K562 (cell line): ENCODE data around the gene TMEM141. TPM values are rescaled to one million over a fixed set of nuclear protein-coding genes. Genes with fewer than 3 reads are reported as not detected.

Experiments
- BHLHE40 ChIP-seq: IDR thresholded peaks from 2 replicates; pipeline ENCODE4 v1.6.1; 2011; ENCODE audit warnings: low read length, improper control_type of control experiment
- C11orf30 ChIP-seq: fragments of 450-650 bp; IDR thresholded peaks from 2 replicates; pipeline ENCODE4 v1.6.1; 2016; ENCODE audit warnings: low read depth, mild to moderate bottlenecking
- FOXK2 ChIP-seq, 2 experiments: fragments of 450-650 bp; IDR thresholded peaks in 1 of 2; conservative IDR thresholded peaks in 1 of 2; 2 replicates each; pipeline ENCODE4 v1.6.1; 2016; ENCODE audit warnings: low read depth in 2 of 2, mild to moderate bottlenecking in 1 of 2
- HLTF ChIP-seq: fragments of 450-650 bp; IDR thresholded peaks from 2 replicates; pipeline ENCODE4 v1.6.1; 2016
- KLF16 ChIP-seq: IDR thresholded peaks from 2 replicates; pipeline ENCODE4 v1.6.1; 2016; ENCODE audit warnings: antibody characterized with exemption
- MTA2 ChIP-seq: fragments of 450-650 bp; IDR thresholded peaks from 2 replicates; pipeline ENCODE4 v1.6.1; 2016; ENCODE audit warnings: low read depth
- NONO ChIP-seq, 2 experiments: fragments of 200-400 bp in 1 of 2; fragments of 450-650 bp in 1 of 2; formaldehyde crosslinking in 1 of 2; IDR thresholded peaks; 2 replicates each; pipeline ENCODE4 v1.6.1; 2017; ENCODE audit warnings: low read depth in 2 of 2, mild to moderate bottlenecking in 2 of 2, moderate library complexity in 2 of 2, low read length in 1 of 2
- PML ChIP-seq: IDR thresholded peaks from 2 replicates; pipeline ENCODE4 v1.6.1; 2012; ENCODE audit warnings: low read length, inconsistent platforms
- POLR2G ChIP-seq: fragments of 200-400 bp; formaldehyde crosslinking; IDR thresholded peaks from 2 replicates; pipeline ENCODE4 v1.6.1; 2017; ENCODE audit warnings: low read depth, mild to moderate bottlenecking, antibody characterized with exemption, low read length, moderate library complexity
- THRAP3 ChIP-seq: fragments of 450-650 bp; IDR thresholded peaks from 2 replicates; pipeline ENCODE4 v1.6.1; 2016; ENCODE audit warnings: mild to moderate bottlenecking, inconsistent platforms, borderline replicate concordance
- U2AF2 ChIP-seq: fragments of 200-400 bp; formaldehyde crosslinking; optimal IDR thresholded peaks from 2 replicates; pipeline ENCODE3; 2017; ENCODE audit warnings: low read depth, mild to moderate bottlenecking, low read length
- polyA plus RNA-seq, 8 experiments: library from polyadenylated mRNA; depleted of rRNA in 4 of 8; stranded (reverse) in 5 of 8; unstranded in 3 of 8; fragments of >200 nt; fragmentation: Nextera tagmentation in 2 of 8; fragmentation: Illumina TruSeq in 1 of 8; extraction: Ambion mirVana in 2 of 8; extraction: Trizol in 1 of 8; gene quantifications; 2 replicates each; pipeline versions ENCODE4 v1.2.1 to v1.2.3, GENCODE V29; 2011 to 2014; ENCODE audit warnings: inconsistent platforms in 1 of 8, missing spikeins in 1 of 8
- total RNA-seq, 7 experiments: library from RNA; depleted of rRNA in 6 of 7; stranded (reverse); fragments of >200 nt in 6 of 7; fragmentation: Illumina TruSeq in 2 of 7; extraction: Trizol in 2 of 7; gene quantifications; 2 replicates each; pipeline versions ENCODE4 v1.2.1 to v1.2.3, GENCODE V29; 2011 to 2021; ENCODE audit warnings: low replicate concordance in 1 of 7
- TF ChIP-seq, protein P1 (sequence below): fragments of 250-450 bp; sonication (Bioruptor Pico); IDR thresholded peaks from 2 replicates; pipeline ENCODE4 v1.4.0; 2020; ENCODE audit warnings: mild to moderate bottlenecking, moderate library complexity, borderline replicate concordance
- TF ChIP-seq, protein P2 (sequence below), 3 experiments: fragments of 200-800 bp in 1 of 3; sonication (Bioruptor generic) in 1 of 3; sonication (generic) in 1 of 3; formaldehyde crosslinking in 1 of 3; IDR thresholded peaks; 2 replicates each; pipeline versions ENCODE4 v1.6.1 to v1.8.0; 2016 to 2022; ENCODE audit warnings: mild to moderate bottlenecking in 2 of 3, missing compliant biosample characterization in 2 of 3, missing genetic modification characterization in 2 of 3, missing genetic modification reagents in 1 of 3
- TF ChIP-seq, protein P3 (sequence below): fragments of 200-400 bp; formaldehyde crosslinking; IDR thresholded peaks from 2 replicates; pipeline ENCODE4 v1.6.1; 2017; ENCODE audit warnings: mild to moderate bottlenecking, low read depth, low read length, moderate library complexity

TMEM141 gene
- total and polyA plus RNA-seq, 9 of the 15 experiments (the other 6 are each of a cell fraction or from before 2014, with no cell fraction given): 21.5 to 123 (median 74.8) TPM

DNA sequence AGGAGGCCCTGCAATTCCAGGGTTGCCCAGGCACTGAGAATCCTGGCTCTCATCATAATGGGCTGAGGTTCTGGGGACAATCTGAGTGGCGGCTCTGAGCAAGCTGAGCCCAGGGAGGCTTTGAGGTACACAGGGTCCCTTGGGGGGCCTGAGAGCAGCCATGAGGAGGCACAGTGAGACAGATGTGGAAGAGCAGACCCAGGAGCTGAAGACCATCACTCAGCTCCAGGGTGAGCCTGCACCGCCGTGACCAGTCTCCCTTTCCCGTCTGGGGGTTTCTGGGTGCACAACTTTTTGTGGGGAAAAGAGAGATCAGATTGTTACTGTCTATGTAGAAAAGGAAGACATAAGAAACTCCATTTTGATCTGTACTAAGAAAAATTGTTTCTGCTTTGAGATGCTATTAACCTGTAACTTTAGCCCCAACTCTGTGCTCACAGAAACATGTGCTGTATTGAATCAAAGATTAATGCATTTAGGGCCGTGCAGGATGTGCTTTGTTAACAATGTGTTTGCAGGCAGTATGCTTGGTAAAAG is 5.2 kb downstream of the TMEM141 start, which contains the start of gene CCDC183 (continued):
- TF ChIP-seq, protein P1, sequence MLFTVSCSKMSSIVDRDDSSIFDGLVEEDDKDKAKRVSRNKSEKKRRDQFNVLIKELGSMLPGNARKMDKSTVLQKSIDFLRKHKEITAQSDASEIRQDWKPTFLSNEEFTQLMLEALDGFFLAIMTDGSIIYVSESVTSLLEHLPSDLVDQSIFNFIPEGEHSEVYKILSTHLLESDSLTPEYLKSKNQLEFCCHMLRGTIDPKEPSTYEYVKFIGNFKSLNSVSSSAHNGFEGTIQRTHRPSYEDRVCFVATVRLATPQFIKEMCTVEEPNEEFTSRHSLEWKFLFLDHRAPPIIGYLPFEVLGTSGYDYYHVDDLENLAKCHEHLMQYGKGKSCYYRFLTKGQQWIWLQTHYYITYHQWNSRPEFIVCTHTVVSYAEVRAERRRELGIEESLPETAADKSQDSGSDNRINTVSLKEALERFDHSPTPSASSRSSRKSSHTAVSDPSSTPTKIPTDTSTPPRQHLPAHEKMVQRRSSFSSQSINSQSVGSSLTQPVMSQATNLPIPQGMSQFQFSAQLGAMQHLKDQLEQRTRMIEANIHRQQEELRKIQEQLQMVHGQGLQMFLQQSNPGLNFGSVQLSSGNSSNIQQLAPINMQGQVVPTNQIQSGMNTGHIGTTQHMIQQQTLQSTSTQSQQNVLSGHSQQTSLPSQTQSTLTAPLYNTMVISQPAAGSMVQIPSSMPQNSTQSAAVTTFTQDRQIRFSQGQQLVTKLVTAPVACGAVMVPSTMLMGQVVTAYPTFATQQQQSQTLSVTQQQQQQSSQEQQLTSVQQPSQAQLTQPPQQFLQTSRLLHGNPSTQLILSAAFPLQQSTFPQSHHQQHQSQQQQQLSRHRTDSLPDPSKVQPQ (CRISPR knock-in tag): no peak
- no peak for TF ChIP-seq HLTF
- no peak for TF ChIP-seq BHLHE40
- TF ChIP-seq POLR2G: peak; percentile 43; the same call in 1 of the 2 replicates
- TF ChIP-seq, protein P2, sequence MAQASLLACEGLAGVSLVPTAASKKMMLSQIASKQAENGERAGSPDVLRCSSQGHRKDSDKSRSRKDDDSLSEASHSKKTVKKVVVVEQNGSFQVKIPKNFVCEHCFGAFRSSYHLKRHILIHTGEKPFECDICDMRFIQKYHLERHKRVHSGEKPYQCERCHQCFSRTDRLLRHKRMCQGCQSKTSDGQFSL (CRISPR knock-in tag; IDR thresholded peaks at IDR 0.05): no peak
- TF ChIP-seq, protein P2 (tag; IDR thresholded peaks at IDR 0.05): no peak
- TF ChIP-seq KLF16: no peak
- TF ChIP-seq MTA2: no peak
- no peak for TF ChIP-seq FOXK2 (conservative IDR thresholded peaks at IDR 0.05 in 1 of 2, IDR thresholded peaks at IDR 0.05 in 1 of 2; ENCODE audit: low read depth in 2 of 2)
- TF ChIP-seq, protein P3, sequence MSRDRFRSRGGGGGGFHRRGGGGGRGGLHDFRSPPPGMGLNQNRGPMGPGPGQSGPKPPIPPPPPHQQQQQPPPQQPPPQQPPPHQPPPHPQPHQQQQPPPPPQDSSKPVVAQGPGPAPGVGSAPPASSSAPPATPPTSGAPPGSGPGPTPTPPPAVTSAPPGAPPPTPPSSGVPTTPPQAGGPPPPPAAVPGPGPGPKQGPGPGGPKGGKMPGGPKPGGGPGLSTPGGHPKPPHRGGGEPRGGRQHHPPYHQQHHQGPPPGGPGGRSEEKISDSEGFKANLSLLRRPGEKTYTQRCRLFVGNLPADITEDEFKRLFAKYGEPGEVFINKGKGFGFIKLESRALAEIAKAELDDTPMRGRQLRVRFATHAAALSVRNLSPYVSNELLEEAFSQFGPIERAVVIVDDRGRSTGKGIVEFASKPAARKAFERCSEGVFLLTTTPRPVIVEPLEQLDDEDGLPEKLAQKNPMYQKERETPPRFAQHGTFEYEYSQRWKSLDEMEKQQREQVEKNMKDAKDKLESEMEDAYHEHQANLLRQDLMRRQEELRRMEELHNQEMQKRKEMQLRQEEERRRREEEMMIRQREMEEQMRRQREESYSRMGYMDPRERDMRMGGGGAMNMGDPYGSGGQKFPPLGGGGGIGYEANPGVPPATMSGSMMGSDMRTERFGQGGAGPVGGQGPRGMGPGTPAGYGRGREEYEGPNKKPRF: no peak
- no peak for TF ChIP-seq NONO (IDR thresholded peaks at IDR 0.05; ENCODE audit: low read depth in 2 of 2, low read length in 1 of 2)
- no peak for TF ChIP-seq C11orf30
- TF ChIP-seq U2AF2: no peak
- TF ChIP-seq THRAP3: no peak
- TF ChIP-seq PML: no peak
